BJ (cell line): ENCODE measurements around the gene S100Z. TPM values are rescaled to one million over a fixed set of nuclear protein-coding genes. Genes with fewer than 3 reads are reported as not detected.

Experiments
- CTCF ChIA-PET: fragments of 350-600 bp; formaldehyde crosslinking; extraction: SDS; loops from one replicate; lab custom pipeline; 2021; ENCODE audit warnings: antibody characterized with exemption, inconsistent platforms; lab: Yijun Ruan, JAX
- POLR2A ChIA-PET: fragments of 300-600 bp; sonication (Branson Sonifier 250); formaldehyde crosslinking; extraction: SDS; loops from one replicate; lab custom pipeline; 2021; ENCODE audit warnings: antibody characterized with exemption; lab: Charles Lee
- DNase-seq: peaks from one replicate; pipeline ENCODE4 v3.0.0-alpha.2; 2011; ENCODE audit warnings: low read depth
- H3K27me3 ChIP-seq: 2 replicates; pipeline ENCODE4 v1.6.0; 2011; ENCODE audit warnings: low read length; ENCODE audit not compliant: control insufficient read depth, insufficient read depth
- H3K36me3 ChIP-seq: 2 replicates; pipeline ENCODE4 v1.5.1; 2011; ENCODE audit warnings: low read length; ENCODE audit not compliant: control insufficient read depth, insufficient read depth
- H3K4me3 ChIP-seq: 2 replicates; pipeline ENCODE4 v1.5.1; 2011; ENCODE audit warnings: low read depth, mild to moderate bottlenecking, control low read depth, low read length
- polyA plus RNA-seq: library from polyadenylated mRNA; depleted of rRNA; stranded (reverse); fragments of >200 nt; gene quantifications from 2 replicates; pipeline ENCODE4 v1.2.3, GENCODE V29; 2011
- TF ChIP-seq, protein P1 (sequence below): IDR thresholded peaks from 2 replicates; pipeline ENCODE4 v1.5.1; 2011; ENCODE audit warnings: low read depth, mild to moderate bottlenecking, control low read depth, inconsistent platforms, low read length, moderate library complexity; ENCODE audit not compliant: insufficient read depth

Gene S100Z
- polyA plus RNA-seq, 1 experiment: not detected

DNA sequence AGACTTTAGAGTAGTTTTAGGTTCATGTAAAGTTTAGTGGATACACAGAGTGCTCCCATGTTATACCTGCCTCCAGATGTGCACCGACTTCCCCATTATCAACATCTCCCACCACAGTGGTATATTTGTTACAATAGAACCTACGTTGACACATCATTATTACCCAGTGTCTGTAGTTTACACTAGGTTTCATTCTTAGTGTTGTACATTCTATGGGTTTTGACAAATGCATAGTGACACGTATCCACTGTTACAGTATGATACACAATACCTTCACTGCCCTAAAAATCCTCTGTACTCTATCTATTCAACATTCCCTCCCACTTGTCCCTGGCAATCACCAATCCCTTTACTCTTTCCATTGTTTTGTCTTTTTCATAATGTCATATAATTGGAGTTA is 68.7 kb downstream of the S100Z start:
- CTCF ChIA-PET: no interaction called here

DNA sequence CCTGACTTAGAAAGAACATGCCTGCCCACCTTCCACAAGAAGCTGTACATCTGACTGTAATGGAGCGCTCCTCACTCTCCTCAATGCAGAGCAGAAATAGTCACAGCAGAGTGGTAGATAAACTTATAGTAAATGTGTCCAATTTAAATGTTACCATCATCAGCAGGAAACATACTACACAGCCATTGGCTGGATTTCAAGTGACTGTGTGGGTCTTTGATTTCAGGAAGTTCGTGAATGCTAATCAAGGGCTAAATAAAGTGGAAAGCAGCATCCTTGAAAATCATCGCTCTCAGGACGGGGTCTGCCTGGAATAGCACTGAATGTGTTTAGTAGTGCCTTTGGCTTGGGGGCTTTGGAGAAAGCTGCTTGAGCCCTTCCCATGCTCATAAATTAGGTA is 70.7 kb downstream of the S100Z start:
- POLR2A ChIA-PET: no interaction called here
- DNase-seq: no peak
- CTCF ChIA-PET: interaction anchor here (0.6 kb wide), 1 partner anchor 353 kb away, joined by 3 read pairs; no protein-coding TSS in a partner anchor
- Histone ChIP-seq H3K4me3 (no peak overlapping the region), H3K36me3 (no peaks in the 10 kb centered on the region), H3K27me3 (no peaks in the 10 kb centered on the region; the same call in 1 of the 2 replicates)
- TF ChIP-seq, protein P1, sequence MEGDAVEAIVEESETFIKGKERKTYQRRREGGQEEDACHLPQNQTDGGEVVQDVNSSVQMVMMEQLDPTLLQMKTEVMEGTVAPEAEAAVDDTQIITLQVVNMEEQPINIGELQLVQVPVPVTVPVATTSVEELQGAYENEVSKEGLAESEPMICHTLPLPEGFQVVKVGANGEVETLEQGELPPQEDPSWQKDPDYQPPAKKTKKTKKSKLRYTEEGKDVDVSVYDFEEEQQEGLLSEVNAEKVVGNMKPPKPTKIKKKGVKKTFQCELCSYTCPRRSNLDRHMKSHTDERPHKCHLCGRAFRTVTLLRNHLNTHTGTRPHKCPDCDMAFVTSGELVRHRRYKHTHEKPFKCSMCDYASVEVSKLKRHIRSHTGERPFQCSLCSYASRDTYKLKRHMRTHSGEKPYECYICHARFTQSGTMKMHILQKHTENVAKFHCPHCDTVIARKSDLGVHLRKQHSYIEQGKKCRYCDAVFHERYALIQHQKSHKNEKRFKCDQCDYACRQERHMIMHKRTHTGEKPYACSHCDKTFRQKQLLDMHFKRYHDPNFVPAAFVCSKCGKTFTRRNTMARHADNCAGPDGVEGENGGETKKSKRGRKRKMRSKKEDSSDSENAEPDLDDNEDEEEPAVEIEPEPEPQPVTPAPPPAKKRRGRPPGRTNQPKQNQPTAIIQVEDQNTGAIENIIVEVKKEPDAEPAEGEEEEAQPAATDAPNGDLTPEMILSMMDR: no peak

More for the DNA sequence above, 68.7 kb downstream of the S100Z start:
- TF ChIP-seq, protein P1: no peak
- Histone ChIP-seq H3K36me3 (no peaks in the 10 kb centered on the region), H3K27me3 (no peaks in the 10 kb centered on the region; the same call in 1 of the 2 replicates), H3K4me3 (no peak overlapping the region)
- DNase-seq: no peak
- POLR2A ChIA-PET: no interaction called here

DNA sequence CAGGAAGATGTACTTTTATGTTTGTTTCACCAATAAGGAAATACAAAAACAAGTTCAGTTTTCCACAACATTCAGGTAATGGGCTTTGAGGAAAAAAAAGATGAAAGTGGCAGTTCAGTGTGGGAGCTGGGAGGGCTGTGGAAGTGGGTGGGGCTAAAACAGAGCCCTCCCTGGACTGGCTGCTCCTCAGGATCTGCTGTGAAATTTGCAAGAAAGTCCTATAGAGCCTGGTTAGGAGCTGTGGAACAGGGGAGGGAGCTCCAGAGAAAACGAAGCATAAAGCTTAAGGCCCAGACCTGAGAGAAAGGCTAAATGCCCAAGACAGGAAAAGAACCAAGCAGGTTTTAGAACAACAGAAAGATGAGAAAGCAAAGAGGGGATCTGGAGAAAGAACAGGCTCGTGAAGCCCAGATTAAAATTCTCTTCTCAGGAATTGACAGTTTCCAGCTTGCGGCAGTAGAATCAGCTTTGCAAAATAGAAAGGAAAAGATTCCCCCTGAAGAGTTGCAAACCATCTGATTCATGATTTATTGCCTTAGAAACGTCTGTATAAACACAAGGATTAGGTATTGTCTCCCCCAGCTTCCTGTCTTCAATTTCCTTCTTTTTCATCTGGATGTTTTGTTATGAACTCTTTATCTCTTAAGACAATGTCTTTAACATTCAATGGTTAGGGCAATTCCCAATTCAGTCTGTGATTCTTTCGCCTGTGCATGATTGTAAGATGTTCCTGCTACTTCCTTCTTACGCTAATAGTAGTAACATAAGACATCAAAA is 76.7 kb downstream of the S100Z start:
- TF ChIP-seq, protein P1: no peak
- no peak for DNase-seq
- Histone ChIP-seq H3K27me3 (peaks cover 8% of the 10 kb centered on the region), H3K36me3 (no peaks in the 10 kb centered on the region), H3K4me3 (no peak overlapping the region)
- CTCF ChIA-PET: no interaction called here
- POLR2A ChIA-PET: no interaction called here

DNA sequence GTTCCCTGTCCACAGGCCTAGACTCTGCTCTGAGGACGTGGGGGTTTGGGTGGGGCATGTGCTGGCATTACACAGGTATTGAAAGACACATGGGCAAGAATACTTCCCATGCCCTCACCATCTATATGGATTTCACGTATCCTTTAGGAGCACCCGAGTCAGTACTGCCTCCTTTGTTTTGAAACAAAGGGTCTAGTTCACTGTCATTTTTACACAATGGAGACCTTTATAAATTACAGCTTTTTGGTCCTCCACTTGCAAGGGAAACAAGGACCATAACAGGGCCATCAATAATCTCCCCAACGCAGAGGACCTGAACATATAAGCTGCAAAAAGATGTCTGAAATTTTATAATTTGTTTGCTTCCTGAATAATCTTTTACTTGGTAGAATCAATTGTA is 78.1 kb downstream of the S100Z start:
- TF ChIP-seq, protein P1: no peak
- ChIA-PET CTCF (no interaction called here), POLR2A (no interaction called here)
- H3K36me3 ChIP-seq: no peaks in the 10 kb centered on the region
- peaks cover 8% of the 10 kb centered on the region for H3K27me3 ChIP-seq
- DNase-seq: no peak
- H3K4me3 ChIP-seq: no peak overlapping the region

DNA sequence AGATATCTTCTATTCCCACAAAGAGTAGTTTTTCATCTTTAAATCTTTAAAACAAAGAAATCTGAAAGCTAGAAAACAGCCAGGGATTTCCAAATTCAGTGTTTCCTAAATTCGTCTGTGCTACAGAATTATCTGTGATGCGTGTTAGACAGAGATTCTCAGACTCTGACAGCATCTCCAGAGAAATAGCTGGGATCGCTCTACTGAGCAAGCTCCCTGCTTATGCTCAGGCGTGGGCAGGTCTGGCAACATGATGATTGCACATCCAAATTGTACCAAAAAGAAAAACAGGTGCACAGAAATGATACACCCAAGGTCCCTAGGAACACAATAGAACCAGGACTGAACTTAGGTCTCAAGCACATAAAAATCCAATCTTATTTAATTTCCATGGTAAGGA is 80.3 kb downstream of the S100Z start:
- H3K4me3 ChIP-seq: no peak overlapping the region
- TF ChIP-seq, protein P1: no peak
- DNase-seq: no peak
- peaks cover 10% of the 10 kb centered on the region for H3K27me3 ChIP-seq
- H3K36me3 ChIP-seq: no peaks in the 10 kb centered on the region
- CTCF ChIA-PET: no interaction called here
- POLR2A ChIA-PET: no interaction called here
